HepG2 (cell line): ENCODE measurements around the gene HAS3.

Experiments used
- ATF2 ChIP-seq: sonication (generic); formaldehyde crosslinking; IDR thresholded peaks from 2 replicates; pipeline ENCODE4 v1.4.0; 2020; ENCODE audit warnings: missing genetic modification reagents
- CREM ChIP-seq, 2 experiments: sonication (generic) in 1 of 2; formaldehyde crosslinking in 1 of 2; IDR thresholded peaks; 2 replicates each; pipeline versions ENCODE4 v1.4.0 to v1.6.1; 2016 to 2020; ENCODE audit warnings: antibody characterized with exemption in 1 of 2, mild to moderate bottlenecking in 1 of 2, missing genetic modification reagents in 1 of 2
- CTCF ChIP-seq: sonication (generic); formaldehyde crosslinking; IDR thresholded peaks from 2 replicates; pipeline ENCODE4 v1.5.0; 2020; ENCODE audit warnings: mild to moderate bottlenecking, missing genetic modification reagents, moderate library complexity
- E2F5 ChIP-seq: sonication (generic); formaldehyde crosslinking; conservative IDR thresholded peaks from 2 replicates; pipeline ENCODE4 v1.4.0; 2020; ENCODE audit warnings: missing genetic modification reagents
- IKZF1 ChIP-seq: fragments of 450-650 bp; IDR thresholded peaks from 2 replicates; pipeline ENCODE4 v1.7.1; 2016
- MLXIP ChIP-seq: sonication (generic); formaldehyde crosslinking; IDR thresholded peaks from 2 replicates; pipeline ENCODE4 v1.9.0; 2021; ENCODE audit warnings: missing genetic modification reagents, borderline replicate concordance
- PATZ1 ChIP-seq: sonication (generic); formaldehyde crosslinking; IDR thresholded peaks from 2 replicates; pipeline ENCODE4 v1.4.0; 2020; ENCODE audit warnings: missing genetic modification reagents
- RAD21 ChIP-seq: fragments of 450-650 bp; formaldehyde crosslinking; IDR thresholded peaks from 2 replicates; pipeline ENCODE4 v1.5.0; 2020; ENCODE audit warnings: mild to moderate bottlenecking
- RXRA ChIP-seq: sonication (generic); formaldehyde crosslinking; IDR thresholded peaks from 2 replicates; pipeline ENCODE4 v1.5.1; 2020; ENCODE audit warnings: missing genetic modification reagents
- ZNF350 ChIP-seq: sonication (generic); formaldehyde crosslinking; IDR thresholded peaks from 2 replicates; pipeline ENCODE4 v1.4.0; 2020; ENCODE audit warnings: mild to moderate bottlenecking, low read depth, missing genetic modification reagents, borderline replicate concordance
- ZNF780A ChIP-seq: sonication (generic); formaldehyde crosslinking; IDR thresholded peaks from 2 replicates; pipeline ENCODE4 v1.8.0; 2022; ENCODE audit warnings: mild to moderate bottlenecking, missing genetic modification reagents, moderate library complexity

GRCh38 chr16:69166946-69167930 is 61.8 kb downstream of the HAS3 start:
- no peak for TF ChIP-seq PATZ1 (CRISPR knock-in tag)
- TF ChIP-seq CTCF (CRISPR knock-in tag) = no peak
- no peak for TF ChIP-seq CREM (IDR thresholded peaks at IDR 0.05)
- TF ChIP-seq CREM (CRISPR knock-in tag; IDR thresholded peaks at IDR 0.05) = no peak
- TF ChIP-seq RXRA (CRISPR knock-in tag) = no peak
- no peak for TF ChIP-seq IKZF1
- TF ChIP-seq ZNF350 (CRISPR knock-in tag) = no peak
- TF ChIP-seq ATF2 (CRISPR knock-in tag) = no peak
- TF ChIP-seq ZNF780A = no peak
- TF ChIP-seq RAD21 (CRISPR knock-in tag) = no peak
- no peak for TF ChIP-seq MLXIP (CRISPR knock-in tag)
- TF ChIP-seq E2F5 (CRISPR knock-in tag) = no peak
